Stimulated activated naive CD4-positive, alpha-beta T cell treated with Interleukin-2 at 50 U/mL for 16 hours (primary cell): ENCODE data around the gene OR2Z1.

ENCODE experiments used
- DNase-seq: peaks from one replicate; lab custom pipeline; 2025; lab: John Stamatoyannopoulos, UW

OR2Z1 gene, protein sequence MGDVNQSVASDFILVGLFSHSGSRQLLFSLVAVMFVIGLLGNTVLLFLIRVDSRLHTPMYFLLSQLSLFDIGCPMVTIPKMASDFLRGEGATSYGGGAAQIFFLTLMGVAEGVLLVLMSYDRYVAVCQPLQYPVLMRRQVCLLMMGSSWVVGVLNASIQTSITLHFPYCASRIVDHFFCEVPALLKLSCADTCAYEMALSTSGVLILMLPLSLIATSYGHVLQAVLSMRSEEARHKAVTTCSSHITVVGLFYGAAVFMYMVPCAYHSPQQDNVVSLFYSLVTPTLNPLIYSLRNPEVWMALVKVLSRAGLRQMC

DNA sequence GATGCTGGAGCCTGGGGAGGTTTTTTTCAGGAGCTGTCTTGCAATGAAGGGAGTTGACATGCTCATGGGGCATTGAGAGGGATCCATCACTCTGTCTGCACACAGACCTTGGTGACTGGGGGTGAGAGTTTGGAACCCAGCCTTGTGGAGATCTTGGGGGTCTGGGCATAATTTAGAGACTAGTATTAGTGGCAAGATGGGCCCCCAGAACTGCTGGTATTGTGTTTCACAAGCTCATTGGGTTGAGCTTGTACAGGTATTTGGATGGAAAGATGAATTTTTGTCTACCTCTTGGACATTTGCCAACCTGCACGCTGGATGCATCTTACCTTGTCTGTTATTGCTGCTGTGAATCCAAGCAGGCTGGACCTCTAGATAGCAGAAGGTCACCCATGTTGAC lies at the start of gene OR2Z1:
TSS of gene OR2Z1 (plus strand) at position 301 of the 400 bp plus-strand sequence. CDS start 9,395 bp downstream, outside the sequence.
- no peak for DNase-seq

DNA sequence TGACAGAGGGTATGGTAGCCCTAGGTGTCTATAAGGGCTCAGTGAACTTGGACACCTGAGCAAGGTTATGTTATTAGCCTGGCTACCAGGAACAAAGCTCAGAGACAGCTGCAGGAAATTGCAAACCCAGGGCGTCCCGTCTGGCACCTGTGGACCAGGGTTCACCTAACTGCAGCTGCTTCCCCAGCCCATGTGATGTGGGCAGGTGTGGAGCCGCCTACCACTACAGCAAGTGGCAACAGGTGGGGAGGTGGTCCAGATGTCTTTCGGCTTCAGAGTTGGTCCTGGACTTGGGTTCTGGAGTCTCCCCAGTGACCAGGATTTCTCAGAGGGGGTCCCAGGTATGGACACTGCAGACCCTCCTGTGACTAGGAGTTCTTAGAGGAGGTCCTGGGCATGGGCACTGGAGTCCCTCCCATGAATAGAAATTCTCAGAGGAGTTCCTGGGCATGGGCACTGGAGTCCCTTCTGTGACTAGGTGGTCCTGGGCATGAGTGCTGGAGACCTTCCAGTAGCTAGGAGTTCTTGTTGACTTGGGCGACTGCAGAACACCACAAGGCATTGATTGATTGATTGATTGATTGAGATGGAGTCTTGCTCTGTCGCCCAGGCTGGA lies 48.0 kb upstream of the OR2Z1 start:
- no peak for DNase-seq

DNA sequence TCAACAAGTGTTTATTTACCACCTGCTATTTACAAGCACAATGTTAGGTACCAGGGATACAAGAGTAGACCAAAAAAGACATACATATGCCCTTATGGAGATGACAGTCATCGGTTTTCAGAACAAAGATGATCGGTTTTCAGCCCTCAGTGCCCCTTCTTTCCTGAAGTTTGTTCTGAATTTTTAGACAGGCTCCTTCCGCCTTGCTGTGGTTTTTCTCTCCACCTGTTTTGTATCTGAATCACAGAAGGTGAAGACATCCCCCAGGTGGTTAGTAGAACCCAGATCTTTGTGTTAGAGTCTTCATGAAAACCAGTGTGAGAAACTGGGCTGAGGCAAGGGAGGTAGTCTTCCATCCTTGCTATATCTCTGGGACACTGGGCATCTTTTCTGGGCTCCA lies 46.4 kb upstream of the OR2Z1 start:
- DNase-seq = no peak

DNA sequence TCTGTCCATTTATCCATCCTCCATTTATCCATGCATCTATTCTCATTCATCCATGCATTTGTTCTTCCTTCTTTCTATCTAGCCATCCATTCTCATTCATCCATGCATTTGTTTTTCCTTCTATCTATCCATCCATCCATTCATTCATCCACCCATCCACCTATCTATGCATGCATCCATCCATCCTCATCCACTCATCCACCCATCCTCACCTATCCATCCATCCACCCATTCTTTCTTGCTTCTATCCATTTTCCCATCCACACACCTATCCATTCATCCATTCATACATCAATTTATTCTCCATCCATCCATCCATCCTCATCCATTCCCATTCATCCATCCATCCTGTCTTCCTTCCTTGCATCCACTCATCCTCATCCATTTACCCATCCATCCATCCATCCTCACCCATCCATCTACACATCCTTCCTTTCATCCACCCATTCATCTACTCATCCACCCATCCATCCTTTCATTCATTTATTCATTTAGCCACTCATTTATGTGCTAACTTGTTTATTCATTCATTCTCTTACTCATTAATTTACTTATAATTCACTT lies 43.1 kb upstream of the OR2Z1 start:
- DNase-seq = no peak

DNA sequence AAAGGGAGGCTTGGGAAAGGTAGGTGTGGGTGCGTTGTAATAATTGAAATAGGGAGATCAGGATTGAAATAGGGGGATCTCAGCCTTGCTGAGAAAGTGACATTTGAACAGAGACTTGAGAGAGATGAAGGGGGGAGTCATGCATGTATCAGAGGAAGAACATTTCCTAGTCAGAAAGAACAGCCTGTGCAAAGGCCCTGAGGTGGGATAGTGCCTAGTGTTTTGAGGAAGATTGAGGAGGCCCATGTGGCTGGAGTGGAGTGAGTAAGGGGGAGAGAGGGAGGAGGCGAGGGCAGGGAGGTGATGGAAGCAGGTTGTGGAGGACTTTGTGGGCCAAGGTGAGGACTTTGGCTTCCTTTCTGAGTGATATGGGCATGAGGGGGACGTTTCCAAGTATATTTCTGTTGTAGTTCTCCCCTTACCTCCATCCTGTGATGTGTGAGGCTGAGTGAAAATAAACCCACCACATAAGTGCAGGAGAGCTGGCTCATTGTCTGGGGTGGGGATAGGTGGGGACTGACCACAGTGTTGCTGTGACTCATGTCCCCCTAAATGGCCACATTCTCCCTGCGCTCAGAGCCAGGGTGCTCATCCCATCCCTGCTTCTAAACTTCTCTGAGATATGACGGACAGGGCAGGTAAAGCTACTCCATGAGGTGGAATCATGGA lies 40.6 kb upstream of the OR2Z1 start:
- no peak for DNase-seq

DNA sequence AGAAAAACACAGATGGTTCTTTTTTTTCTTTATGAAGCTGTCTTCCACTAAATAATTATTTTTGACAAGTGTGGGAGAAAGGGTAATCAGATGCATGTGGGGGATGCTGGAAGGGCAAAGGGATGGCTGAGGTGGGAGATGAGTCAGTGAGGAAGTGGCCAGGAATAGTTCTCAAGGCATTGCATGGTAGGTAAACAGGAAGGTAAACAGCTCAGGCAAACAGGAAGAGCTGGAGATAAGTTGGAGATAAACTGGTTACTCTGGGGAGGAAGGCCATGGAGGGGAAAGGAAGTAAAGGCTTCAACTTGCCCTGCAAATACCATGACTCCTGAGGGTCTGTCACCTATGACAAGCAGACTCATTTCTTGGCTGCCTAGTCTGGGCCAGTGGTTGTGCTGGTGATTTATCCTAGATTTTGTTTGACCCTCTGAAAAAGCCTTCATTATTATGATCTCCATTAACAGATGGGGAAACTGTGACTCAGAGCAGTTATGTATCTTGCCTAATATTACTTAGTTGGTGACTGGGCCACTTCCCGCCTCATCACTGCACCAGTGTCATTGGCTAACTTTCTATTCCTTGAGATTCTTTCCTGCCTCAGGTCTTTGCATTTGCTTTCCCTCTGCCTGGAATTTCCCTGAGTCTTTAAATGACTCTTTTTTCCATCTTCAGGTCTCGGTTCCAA lies 39.9 kb upstream of the OR2Z1 start:
- no peak for DNase-seq

DNA sequence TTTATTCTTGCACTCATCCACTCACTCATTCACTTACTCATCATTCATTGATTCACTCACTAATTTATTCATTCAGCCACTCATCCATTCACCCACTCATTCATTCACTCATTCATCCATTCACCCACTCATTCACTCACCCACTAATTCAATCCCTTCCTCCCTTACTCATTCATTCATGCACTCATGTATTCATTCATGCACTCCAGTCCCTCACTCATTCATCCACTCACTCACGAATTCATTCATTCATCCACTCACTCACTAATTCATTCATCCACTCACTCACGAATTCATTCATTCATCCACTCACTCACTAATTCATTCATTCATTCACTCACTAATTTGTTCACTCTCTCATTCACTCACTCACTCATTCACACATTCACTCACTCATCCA lies 39.0 kb upstream of the OR2Z1 start:
- DNase-seq = no peak

DNA sequence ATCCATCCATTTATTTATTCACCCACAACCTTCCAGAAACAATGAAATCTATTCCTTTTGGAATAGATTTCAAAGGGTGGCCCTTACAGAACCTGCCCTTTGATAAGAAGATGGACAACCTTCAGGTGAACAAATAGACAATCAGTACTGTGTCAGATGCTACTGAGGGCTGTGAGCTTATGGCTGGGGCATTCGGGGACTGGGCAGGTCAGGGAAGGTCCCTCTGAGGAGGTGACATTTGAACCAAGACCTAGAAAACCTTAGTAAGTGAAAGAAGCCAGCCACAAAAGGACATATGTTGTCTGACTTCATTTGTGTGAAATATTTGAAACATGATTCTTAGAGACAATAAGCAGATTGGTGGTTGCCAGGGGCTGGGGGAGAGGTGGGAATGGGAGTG lies 38.5 kb upstream of the OR2Z1 start:
- no peak for DNase-seq

DNA sequence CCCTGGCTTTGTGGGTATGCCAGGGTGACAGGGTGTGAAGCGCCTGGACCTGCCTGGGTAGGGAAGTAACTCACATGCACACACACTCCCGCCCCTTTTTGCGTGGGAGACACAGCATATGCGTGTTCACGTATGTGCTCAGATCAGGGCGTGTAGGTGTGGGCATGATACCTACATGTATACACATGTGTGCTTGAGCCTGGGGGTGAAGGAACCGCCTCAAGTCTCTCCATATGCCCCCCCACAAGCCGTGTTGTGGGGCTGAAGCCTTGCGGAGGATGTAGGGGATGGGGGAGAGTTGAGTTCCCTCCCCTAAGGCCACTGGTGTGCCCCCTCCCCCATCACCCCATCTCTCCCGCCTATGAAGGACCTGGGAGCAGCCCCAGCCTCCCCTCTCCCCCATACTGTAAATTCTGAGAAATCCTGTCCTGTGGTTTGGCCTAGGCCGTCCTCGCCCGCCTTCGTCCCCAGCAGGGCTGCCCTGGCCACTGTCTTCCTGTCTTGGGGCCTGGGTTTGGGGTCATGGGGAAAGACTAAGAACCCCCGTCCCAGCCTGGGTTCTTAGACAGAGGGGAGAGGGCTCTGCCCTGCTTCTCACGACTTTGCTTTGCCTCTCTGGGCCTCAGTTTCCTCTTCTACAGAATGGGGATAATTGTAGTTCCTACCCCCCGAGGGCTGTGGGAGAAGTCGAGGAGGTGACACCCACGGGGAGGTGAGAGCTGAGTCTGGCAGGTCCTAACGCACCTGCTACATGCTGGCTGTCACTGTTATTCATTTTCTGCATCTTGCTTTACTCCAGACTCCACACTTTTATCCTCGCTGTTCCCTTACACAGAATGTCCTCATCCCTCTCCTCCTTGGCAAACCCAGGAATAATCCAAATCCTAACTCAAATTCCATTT lies 37.2 kb upstream of the OR2Z1 start:
- no peak for DNase-seq

DNA sequence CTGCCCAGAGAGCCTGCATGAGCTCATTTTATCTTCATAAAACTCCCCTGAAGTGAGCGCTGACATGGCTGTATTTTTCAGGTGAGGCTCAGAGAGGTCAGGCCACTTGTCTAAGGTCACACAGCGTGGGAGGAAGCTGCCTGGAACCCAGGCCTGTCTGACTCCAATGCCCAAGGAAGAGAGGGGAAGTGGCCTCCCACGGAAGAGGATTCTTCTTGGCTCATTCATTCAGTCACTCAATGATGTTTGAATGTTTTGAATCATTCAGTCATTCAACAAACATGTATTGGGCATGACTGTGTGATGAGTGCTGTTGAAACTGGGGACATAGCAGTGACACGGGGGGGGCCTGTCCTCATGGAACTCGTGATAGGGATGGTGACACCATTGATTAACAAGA lies 34.9 kb upstream of the OR2Z1 start:
- no peak for DNase-seq

DNA sequence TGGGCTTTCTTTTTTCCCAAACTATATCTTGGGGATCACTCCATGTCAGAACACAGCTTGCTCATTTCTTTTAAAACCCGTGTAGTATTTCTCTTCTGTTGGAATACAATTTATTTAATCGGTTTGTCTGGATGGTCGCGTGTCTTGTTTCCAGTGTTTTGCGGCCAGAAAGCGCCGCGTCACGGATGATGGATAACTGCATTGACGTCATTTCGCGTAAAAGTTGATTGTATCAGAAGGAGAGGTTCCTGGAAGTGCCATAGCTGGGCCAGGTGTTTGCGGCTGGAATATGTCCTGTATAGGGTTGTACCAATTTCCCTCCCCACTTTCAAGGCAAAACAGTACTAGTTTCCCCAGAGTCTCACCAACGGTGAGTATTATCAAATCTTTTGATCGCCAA lies 32.5 kb upstream of the OR2Z1 start:
- no peak for DNase-seq

DNA sequence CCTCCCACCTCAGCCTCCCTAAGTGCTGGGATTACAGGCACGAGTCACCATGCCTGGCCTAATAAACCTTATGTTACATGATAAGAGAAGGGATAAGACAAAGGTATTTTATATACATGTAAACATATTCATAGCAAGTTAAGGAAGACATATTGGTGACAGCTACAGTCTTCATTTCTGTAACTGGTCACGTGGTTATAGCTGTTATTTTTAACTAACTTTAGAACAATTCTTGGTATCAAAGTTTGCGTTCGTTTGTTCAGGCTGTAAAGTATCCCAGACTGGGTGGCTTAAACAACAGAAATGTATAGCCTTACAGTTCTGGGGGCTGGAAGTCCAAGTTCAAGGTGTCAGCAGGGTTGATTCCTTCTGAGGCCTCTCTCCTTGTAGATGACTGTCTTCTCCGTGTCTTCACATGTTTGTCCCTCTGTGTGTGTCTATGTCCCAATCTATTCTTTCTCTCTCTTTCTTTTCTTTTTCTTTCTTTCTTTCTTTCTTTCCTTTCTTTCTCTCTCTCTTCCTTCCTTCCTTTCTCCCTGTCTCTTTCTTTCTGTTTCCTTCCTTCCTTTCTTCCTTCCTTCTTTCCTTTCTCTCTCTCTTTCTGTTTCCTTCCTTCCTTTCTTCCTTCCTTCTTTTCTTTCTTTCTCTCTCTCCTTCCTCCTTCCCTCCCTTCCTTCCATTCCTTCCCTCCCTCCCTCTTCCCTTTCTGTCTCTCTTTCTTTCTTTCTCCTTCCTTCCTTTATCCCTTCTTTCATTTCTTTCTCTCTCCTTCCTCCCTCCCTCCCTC lies 30.5 kb upstream of the OR2Z1 start:
- no peak for DNase-seq

DNA sequence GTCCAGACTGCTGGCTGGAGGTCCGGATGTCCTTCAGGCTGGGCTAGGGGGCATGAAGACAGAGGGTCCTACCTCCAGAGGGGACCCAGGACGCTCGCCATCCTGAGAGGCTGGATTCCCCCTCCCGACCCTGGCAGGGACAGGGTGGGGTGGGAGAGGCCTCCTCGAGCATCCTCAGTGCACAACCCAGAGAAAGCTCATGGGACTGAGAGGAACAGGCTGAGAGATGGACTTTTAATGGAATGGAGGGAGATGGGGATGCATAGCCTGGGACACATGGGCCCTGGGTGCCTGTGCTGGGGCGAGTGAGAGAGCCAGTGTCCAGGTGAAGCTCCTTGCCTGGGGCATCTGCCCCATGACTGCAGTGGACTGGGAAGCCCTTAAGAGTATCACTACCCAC lies 25.9 kb upstream of the OR2Z1 start:
- DNase-seq = no peak

DNA sequence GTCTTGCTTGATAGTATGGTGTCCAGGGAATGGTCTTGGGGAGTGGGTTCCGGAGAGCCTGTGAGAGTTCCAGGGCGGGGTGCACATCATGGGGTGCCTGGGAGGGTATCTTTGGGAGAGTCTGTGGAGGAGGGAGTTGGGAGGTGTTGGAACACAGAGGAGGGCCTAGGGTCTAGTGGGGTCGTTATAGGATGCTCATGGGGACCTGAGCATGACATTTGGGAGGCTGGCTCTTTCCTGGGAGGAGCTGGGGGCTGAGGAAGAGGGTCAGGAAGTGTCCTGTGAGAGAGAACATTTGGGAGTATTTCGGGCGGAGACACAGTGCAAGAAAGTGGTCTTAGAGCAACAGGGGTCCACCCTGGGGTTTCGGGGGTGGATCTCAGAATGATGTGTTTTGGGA lies 25.5 kb upstream of the OR2Z1 start:
- no peak for DNase-seq

DNA sequence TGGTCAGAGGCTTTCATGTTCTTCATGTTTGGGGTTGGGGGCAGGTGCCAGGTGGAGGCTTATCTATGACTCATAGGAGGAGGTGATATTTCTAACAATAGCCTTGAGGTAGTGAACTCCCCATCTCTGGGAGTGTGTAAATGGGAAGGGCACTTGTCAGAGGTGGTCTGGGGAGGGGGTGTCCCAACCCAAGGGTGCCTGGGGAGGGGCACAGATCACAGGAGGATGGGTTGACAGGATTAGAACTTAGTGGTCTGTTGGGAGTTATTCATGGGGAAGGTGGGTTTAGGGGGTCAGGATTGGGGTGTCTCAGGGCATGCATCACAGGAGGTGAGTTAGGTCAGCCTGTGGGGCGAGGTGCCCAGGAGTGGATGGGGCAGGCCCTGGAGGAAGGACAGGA lies 24.4 kb upstream of the OR2Z1 start:
- no peak for DNase-seq

DNA sequence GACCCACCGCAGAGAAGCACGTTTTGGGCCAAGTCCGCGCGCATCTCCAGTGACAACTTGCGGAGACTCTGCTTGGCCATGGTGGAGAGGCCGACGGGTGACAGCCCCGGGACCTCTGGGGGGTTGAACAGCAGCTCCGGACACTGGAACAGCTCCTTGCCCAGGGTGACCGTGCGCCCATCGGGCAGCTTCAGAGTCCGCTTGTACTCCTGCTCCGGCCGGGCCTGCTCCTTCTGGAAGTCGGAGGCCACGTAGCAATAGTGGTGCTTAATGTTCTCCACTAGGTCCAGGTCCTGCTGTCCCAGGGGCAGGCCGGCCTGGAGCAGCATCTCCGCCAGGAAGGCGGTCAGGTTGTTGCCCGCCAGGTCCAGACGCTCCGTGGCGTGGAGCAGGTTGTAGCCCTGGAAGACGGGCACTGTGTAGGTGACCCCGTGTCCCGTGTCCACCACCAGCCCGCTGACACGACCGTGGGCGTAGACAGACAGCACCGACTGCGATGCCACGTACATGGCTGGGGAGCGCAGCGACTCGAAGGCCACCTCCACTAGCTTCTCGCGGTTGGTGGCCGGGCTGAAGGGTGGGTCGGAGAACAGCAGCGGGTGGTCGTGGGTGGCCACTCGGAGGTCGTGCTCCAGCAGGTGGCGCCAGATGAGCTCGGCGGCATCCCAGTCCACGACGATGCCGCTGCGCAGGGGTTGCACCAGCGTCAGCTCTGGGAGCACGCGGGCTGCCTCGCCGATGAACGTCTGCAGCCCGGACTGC lies 23.6 kb upstream of the OR2Z1 start:
- no peak for DNase-seq

DNA sequence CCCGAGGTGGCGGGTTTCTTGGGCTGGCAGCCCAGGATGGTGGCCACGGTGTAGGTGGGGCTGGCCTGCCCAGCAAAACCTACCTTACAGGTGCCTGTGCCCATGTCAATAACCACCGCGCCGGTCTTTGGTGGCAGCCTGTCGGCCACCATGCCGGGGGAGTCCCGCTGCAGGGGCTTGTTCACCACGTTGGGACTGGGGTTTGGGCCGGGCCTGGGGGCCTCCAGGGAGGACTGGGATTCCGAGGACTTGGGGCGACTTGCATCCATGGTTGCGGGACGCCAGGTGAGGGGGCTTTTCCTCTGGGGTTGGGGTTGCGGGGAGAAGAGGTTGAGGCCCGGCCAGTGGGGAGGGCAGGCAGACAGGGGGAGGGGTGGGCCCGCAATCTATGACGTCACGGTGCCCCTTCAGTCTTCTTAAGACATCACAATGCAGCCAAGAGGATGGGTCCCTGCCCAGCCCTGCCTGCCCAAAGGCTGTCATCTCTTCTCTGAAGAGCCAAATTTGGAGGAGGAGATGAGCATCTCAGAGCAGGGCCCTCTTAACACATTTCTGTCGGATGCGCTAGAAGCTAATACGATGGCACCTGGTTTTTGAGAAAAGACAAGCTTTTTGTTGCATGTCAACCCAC lies 22.9 kb upstream of the OR2Z1 start, which contains the start of gene ACTL9:
TSS of gene ACTL9 (minus strand) at position 363 of the 631 bp plus-strand sequence. CDS start at position 269, 94 bp downstream.
- no peak for DNase-seq

DNA sequence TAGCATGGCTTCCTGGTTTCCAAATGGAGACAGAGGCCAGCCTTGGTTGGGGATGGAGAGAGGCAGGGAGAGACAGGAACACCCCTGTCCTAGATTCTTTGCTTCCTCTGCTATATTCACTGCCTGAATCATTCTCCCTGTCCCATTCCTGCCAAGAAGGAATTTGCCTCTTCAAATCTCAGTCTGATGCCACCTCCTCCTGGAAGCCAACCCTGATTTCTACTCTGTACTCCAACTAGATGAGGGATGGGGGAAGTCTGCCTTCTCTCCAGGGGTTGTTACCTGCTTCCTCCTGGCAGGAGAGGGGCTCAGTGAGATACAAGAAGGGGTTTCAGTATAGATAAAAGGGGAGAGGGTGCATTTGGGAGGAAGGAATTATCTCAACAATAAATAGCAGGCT lies 21.5 kb upstream of the OR2Z1 start:
- DNase-seq = no peak

DNA sequence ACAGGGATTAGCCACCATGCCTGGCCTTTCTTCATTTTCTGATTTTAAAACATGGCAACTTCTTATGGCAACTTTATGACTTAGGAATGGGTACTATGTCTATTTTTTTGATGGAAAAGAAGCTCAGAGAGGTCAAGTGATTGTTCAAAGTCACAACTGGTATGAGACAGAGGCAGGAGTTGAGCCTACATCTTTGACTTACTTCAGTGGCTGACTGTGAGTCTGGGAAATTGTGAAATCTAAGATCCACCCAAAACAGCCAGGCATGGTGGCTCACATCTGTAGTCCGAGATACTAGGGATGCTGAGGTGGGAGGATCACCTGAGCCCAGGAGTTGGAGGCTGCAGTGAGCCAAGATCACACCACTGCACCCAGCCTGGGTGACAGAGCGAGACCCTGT lies 20.5 kb upstream of the OR2Z1 start:
- DNase-seq = no peak
